A549 (cell line): Measurements from ENCODE around the gene GSTK1.

Source experiments
- BHLHE40 ChIP-seq: IDR thresholded peaks from 2 replicates; pipeline ENCODE4 v1.6.1; 2012; ENCODE audit warnings: low read depth, low read length, inconsistent platforms
- CTCF ChIP-seq: fragments of >200 bp; sonication (Bioruptor Twin); formaldehyde crosslinking; IDR thresholded peaks from 3 replicates; pipeline ENCODE4 v1.5.1; 2016
- EP300 ChIP-seq, 2 experiments: fragments of >200 bp; sonication (Bioruptor Twin); formaldehyde crosslinking; IDR thresholded peaks; 2 replicates in 1 of 2; 3 replicates in 1 of 2; pipeline ENCODE4 v1.6.1; 2016 to 2017
- FOSL2 ChIP-seq, 2 experiments: fragments of 450-650 bp in 1 of 2; fragments of >200 bp in 1 of 2; sonication (Bioruptor Twin) in 1 of 2; formaldehyde crosslinking; IDR thresholded peaks; 2 replicates each; pipeline versions ENCODE4 v1.5.0 to v1.6.1; 2016 to 2020; ENCODE audit warnings: mild to moderate bottlenecking in 1 of 2, moderate library complexity in 1 of 2
- HDAC2 ChIP-seq: fragments of 200-600 bp; sonication (generic); IDR thresholded peaks from 2 replicates; pipeline ENCODE4 v1.6.1; 2016
- MYC ChIP-seq: IDR thresholded peaks from 2 replicates; pipeline ENCODE4 v1.6.1; 2012; ENCODE audit warnings: mild to moderate bottlenecking, inconsistent platforms, low read length, improper control_type of control experiment, borderline replicate concordance
- NFE2L2 ChIP-seq: fragments of 150-350 bp; conservative IDR thresholded peaks from 2 replicates; pipeline ENCODE4 v1.6.1; 2014; ENCODE audit warnings: low read length
- POLR2A ChIP-seq: IDR thresholded peaks from 2 replicates; pipeline ENCODE4 v1.6.1; 2012; ENCODE audit warnings: mild to moderate bottlenecking, low read length
- POLR2AphosphoS2 ChIP-seq: conservative IDR thresholded peaks from 2 replicates; pipeline ENCODE4 v1.6.1; 2012; ENCODE audit warnings: low read length, improper control_type of control experiment, inconsistent platforms
- RAD21 ChIP-seq, 2 experiments: fragments of >200 bp in 1 of 2; sonication (Bioruptor Twin) in 1 of 2; formaldehyde crosslinking in 1 of 2; IDR thresholded peaks in 1 of 2; conservative IDR thresholded peaks in 1 of 2; 2 replicates in 1 of 2; 3 replicates in 1 of 2; pipeline ENCODE4 v1.6.1; 2012 to 2018; ENCODE audit warnings: inconsistent platforms in 1 of 2
- RFX5 ChIP-seq: fragments of 450-650 bp; IDR thresholded peaks from 2 replicates; pipeline ENCODE4 v1.7.1; 2014; ENCODE audit warnings: antibody characterized with exemption, mild to moderate bottlenecking, moderate library complexity
- ZFP36 ChIP-seq: fragments of 450-650 bp; IDR thresholded peaks from 2 replicates; pipeline ENCODE4 v1.6.1; 2014; ENCODE audit warnings: borderline replicate concordance; ENCODE audit not compliant: partially characterized antibody
- ZNF302 ChIP-seq: fragments of 250-450 bp; sonication (Bioruptor Pico); IDR thresholded peaks from 2 replicates; pipeline ENCODE4 v1.9.0; 2021; ENCODE audit warnings: inconsistent platforms, mild to moderate bottlenecking, moderate library complexity

GRCh38 chr7:143243111-143243510 lies 20.1 kb upstream of the GSTK1 start:
- no peak for TF ChIP-seq ZFP36
- TF ChIP-seq FOSL2 (IDR thresholded peaks at IDR 0.05) = no peak
- no peak for TF ChIP-seq FOSL2 (CRISPR knock-in tag; IDR thresholded peaks at IDR 0.05)
- no peak for TF ChIP-seq RFX5
- no peak for TF ChIP-seq POLR2A
- TF ChIP-seq CTCF = no peak
- TF ChIP-seq NFE2L2 = no peak
- no peak for TF ChIP-seq EP300 (IDR thresholded peaks at IDR 0.05)
- TF ChIP-seq BHLHE40 = no peak
- TF ChIP-seq POLR2AphosphoS2 = no peak
- TF ChIP-seq ZNF302 (CRISPR knock-in tag) = no peak
- no peak for TF ChIP-seq HDAC2
- TF ChIP-seq RAD21 (conservative IDR thresholded peaks at IDR 0.05 in 1 of 2, IDR thresholded peaks at IDR 0.05 in 1 of 2) = no peak
- no peak for TF ChIP-seq MYC
